22Rv1 (cell line): Measurements from ENCODE around the gene CETN2.

Experiments used
- CTCF ChIP-seq: fragments of 450-650 bp; IDR thresholded peaks from 2 replicates; pipeline ENCODE4 v1.5.1; 2017; ENCODE audit warnings: mild to moderate bottlenecking
- ZFX ChIP-seq: fragments of 450-650 bp; IDR thresholded peaks from 2 replicates; pipeline ENCODE4 v1.6.1; 2017; ENCODE audit warnings: antibody characterized with exemption, borderline replicate concordance

- TF ChIP-seq CTCF (peak; percentile 51), ZFX (no peak)
These were observed 13.3 kb downstream of the CETN2 start for GRCh38 chrX:152817078-152817764.
